OCI-M2 (cell line): ENCODE data around the gene SACS.
"Not testable (repeated sequence)": the region's sequence is repeated elsewhere in the genome, so short reads cannot be mapped to it uniquely, and the experiment has no call there.

Experiments
- DNase-seq: peaks from one replicate; lab custom pipeline; 2025; ENCODE audit not compliant: unreplicated experiment; lab: John Stamatoyannopoulos, UW

The SACS gene

GRCh38 chr13:23455401-23456185, 22.1 kb upstream of the SACS start:
- DNase-seq, result no peak

- DNase-seq, result no peak
These were observed 19.6 kb upstream of the SACS start for GRCh38 chr13:23453132-23453531.

DNA sequence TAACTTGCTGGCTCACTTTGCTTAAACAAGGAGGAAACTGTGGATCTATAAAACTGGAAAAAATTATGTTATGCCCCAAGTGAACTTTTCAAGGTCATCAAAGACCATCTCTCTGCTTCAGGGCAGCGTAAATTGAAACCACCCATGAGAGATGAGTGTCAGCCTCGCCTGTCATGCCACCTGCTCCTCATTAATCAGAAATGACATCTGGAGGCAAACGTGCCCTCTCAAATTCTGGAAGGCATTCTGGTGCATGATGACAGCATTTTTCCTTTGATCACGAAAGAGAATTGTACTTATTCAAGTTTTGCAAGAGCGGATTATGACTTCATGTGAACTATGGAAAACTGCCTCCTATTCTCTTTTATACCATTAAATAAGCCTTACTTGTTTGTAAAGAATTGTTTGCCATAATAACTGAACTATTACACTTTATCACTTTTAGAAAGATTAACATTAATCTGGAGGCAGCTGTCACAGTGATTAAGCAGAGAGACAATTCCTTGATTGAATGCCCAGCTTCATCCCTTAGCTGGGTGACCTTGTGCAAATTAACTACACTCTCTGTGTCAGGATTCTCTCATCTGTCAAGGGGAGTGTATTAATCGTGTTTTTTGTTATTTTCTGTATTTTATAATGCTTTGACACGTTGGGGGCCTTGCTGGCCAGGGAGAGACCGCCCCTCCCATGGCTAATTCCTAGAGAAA, 17.0 kb upstream of the SACS start:
- DNase-seq, result no peak

GRCh38 chr13:23449398-23450162, 16.1 kb upstream of the SACS start:
- DNase-seq, result no peak

GRCh38 chr13:23447927-23448326, 14.4 kb upstream of the SACS start:
- DNase-seq, result no peak

DNA sequence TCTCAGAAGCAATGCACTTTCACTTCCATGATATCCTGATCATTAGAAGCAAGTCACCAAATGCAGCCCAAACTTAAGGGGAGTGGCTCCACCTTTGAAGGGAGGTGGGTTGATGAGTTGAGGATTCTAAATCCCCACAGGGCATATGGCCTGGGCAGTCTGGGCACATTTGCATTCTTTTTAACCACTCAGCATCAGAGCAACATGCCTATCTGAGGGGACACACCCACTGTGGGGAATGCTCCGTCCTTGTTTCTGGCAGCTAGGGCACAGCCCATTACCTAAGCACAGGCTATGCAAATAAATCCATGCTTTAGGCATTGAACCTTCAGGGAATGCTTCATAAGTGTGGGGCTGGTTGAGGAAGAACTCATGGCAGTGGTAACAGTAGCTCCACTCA, 12.3 kb upstream of the SACS start:
- no peak for DNase-seq

GRCh38 chr13:23443878-23444277, 10.4 kb upstream of the SACS start:
- no peak for DNase-seq

DNA sequence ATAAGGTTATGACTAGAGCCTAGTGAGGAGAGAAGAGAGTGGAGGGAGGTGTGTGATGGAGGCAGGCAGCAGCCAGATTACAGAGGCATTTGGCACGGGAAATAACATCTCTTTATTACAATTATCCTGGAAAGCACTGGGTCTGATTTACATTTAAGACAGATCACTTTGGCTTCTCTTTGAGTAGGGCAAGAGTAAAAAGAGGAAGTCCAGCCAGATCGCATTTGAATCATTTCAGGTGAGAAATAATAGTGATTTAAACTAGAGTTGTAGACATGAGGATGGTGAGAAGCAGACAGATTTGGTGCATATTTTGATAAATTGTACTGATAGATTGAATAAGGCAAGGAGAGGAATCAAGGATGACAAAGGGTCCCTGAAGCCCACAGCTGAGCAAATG, 9.6 kb upstream of the SACS start:
- DNase-seq, result no peak

DNA sequence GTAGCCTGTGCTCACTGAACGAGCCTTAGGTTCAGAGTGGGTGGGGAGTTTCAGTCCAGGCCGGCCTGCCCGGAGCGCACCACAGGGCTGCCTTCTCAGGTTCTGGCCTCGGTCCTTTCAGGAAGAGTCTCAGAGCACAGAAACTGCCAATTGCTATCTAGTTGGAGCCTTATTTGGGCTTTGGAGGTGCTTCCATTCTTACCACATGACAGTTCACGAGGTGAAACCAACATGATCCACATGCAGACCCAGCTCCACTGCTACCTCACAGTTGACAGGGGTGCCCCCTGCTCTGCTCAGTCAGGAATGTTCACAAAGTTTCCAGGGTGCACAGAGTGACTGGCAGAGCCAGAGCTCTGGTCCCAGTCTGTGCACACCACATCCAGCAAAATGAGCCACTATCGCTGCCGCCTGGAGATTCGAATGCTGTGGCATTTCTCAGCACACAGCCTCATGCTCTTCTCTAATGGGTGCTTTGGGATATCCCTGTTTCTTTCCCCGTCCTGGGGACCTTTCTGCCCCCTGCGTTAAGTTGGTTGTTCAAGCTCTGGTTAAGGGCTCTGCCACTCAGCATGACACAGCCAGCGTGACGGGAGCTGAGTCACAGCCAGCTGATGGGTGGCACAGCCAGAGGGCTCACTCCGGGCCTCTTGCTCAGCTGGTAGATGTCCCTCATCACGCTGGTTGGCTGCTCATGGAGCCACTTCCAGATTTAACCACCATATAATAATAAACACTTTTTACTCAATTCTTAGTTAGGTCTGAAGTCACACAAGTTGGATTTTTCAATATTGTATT, 7.5 kb upstream of the SACS start:
- DNase-seq, result no peak

DNA sequence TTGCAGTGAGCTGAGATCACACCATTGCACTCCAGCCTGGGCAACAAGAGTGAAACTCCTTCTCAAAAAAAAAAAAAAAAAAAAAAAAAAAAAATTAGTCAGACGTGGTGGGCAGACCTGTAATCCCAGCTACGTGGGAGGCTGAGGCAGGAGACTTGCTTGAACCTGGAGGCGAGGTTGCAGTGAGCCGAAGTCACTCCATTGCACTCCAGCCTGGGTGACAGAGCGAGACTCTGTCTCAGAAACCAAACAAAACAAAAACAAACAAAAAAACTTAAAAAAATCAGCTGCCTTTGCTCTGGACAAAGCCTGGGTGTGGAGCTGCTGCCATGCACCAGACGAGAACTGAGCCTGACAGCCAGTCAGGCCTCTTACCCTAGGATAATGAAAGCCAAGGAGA, 6.8 kb upstream of the SACS start:
- DNase-seq, result not testable (repeated sequence)

- no peak for DNase-seq
These were observed 4.4 kb upstream of the SACS start for GRCh38 chr13:23437916-23438315.

DNA sequence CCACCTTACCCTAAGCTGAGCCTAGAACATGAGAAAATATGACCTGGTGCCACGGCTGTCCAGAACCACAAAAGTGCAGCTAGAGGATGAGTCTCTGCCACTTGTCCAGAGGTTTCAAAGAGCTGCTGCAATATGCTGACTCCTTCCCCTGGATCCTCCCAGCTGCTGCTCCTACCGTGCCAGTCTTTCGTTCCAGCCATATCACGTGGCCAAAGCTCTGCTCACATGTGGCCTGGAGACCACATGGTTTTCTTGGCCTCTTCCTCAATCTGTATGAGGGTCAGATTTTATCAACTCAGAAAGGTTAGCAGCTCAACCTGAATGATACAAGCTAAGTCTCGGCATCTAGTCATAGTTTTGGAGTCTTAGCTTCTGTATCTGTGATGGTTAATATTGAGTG, 3.2 kb upstream of the SACS start:
- no peak for DNase-seq

DNA sequence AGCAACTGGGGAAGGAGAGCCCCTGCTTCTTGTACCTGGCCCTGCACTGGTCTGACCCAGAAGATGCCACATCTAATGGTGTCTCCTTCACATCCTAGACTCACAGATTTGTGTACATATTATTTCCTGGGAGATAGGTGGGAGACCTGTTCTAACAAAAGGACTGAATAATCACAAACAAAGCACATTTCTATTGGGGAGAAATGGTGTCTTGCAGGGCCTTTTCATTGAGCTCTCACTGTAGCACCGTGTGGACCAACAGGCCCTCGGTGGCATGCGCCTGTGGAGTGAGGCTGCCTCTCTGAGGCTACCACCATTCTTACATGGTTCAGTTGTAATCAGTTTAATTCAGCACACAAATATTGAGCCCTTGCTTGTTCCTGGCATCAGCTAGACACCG, 989 bp upstream of the SACS start:
- DNase-seq, result no peak

GRCh38 chr13:23432626-23433025, 876 bp downstream of the SACS start:
- no peak for DNase-seq

- no peak for DNase-seq
These were observed 2.8 kb downstream of the SACS start for GRCh38 chr13:23430664-23431063.

DNA sequence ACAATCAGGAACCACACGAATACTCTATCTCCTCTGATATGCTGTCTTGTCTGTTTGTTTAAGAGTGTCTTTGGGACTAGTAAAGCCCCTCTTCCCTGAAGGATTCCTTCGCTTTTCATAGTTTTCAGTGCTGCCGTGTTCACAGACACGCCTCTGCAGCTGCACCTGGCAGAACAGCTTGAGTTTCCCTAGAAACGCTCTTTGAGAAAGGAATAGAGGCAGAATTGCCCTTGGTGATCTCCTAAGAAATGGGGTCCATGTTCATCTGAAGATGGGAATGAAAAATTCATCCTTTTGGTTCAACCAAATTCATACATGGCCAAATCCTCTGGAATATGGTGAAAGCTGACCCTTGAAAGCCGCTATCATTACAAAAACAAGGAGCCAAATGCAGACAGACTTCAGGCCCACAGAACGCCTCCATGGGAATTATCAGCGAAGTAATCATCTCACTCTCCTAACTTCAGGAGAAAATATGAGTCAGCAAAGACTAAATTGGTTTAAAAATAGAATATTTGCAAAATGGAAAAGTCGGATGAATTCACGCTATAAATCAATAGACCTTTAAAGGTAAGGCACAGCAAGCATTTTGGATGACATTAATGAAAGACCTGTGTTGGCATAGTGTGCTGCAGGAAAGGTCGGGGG, 5.5 kb downstream of the SACS start:
- no peak for DNase-seq

GRCh38 chr13:23427342-23427843, 6.1 kb downstream of the SACS start:
- DNase-seq, result no peak

- no peak for DNase-seq
These were observed 11.9 kb downstream of the SACS start for GRCh38 chr13:23421596-23421995.

- DNase-seq, result no peak
These were observed 14.5 kb downstream of the SACS start for GRCh38 chr13:23418776-23419683.
